HUES6 (cell line): Measurements from ENCODE around the gene ALPL.
A peak's percentile ranks its signal among the peaks of the same experiment; 100 is the strongest.
"Not testable (repeated sequence)": the region's sequence is repeated elsewhere in the genome, so short reads cannot be mapped to it uniquely, and the experiment has no call there.

ENCODE experiments used
- H3K27ac ChIP-seq: 2 replicates; pipeline ENCODE4 v1.7.0; 2013; ENCODE audit warnings: low read depth, mild to moderate bottlenecking, low read length, inconsistent platforms
- H3K27me3 ChIP-seq: 2 replicates; pipeline ENCODE4 v1.6.1; 2013; ENCODE audit warnings: low read length; ENCODE audit not compliant: control insufficient read depth, insufficient read depth
- H3K36me3 ChIP-seq: 2 replicates; pipeline ENCODE4 v1.6.1; 2013; ENCODE audit warnings: low read length; ENCODE audit not compliant: control insufficient read depth, insufficient read depth
- H3K4me1 ChIP-seq: 2 replicates; pipeline ENCODE4 v1.6.1; 2013; ENCODE audit warnings: low read length; ENCODE audit not compliant: control insufficient read depth, insufficient read depth
- H3K4me3 ChIP-seq: 2 replicates; pipeline ENCODE4 v1.5.1; 2013; ENCODE audit warnings: low read depth, low read length
- H3K9ac ChIP-seq: one replicate; pipeline ENCODE4 v1.6.1; 2013; ENCODE audit warnings: mild to moderate bottlenecking, low read length
- H3K9me3 ChIP-seq: 2 replicates; pipeline ENCODE4 v1.6.1; 2013; ENCODE audit warnings: low read depth, low read length; ENCODE audit not compliant: control insufficient read depth, insufficient read depth

ALPL gene

GRCh38 chr1:21509351-21510112 lies at the start of gene ALPL:
ALPL (plus strand) TSS chr1:21509423; CDS start chr1:21554082, 44,659 bp downstream.
- Histone ChIP-seq H3K4me3 (peak within 1 kb of the TSS; percentile 78), H3K36me3 (no peaks in the 10 kb centered on the region), H3K9me3 (no peaks in the 10 kb centered on the region), H3K27me3 (peaks cover 11% of the 10 kb centered on the region), H3K27ac (no peak within 1 kb of the TSS), H3K4me1 (peaks cover 25% of the 10 kb centered on the region), H3K9ac (peak within 1 kb of the TSS; percentile 48)

- H3K4me3 ChIP-seq, H3K27ac ChIP-seq, H3K27me3 ChIP-seq, H3K4me1 ChIP-seq, H3K36me3 ChIP-seq, H3K9ac ChIP-seq, H3K9me3 ChIP-seq: not testable (repeated sequence)
Measured at GRCh38 chr1:21465127-21465526, 44.1 kb upstream of the ALPL start.

- not testable (repeated sequence) for H3K9ac ChIP-seq, H3K27ac ChIP-seq, H3K27me3 ChIP-seq, H3K4me1 ChIP-seq, H3K9me3 ChIP-seq, H3K36me3 ChIP-seq, H3K4me3 ChIP-seq
Measured at GRCh38 chr1:21467946-21468345, 41.3 kb upstream of the ALPL start.

- Histone ChIP-seq H3K9ac (no peak overlapping the region), H3K36me3 (no peaks in the 10 kb centered on the region), H3K27me3 (no peaks in the 10 kb centered on the region), H3K4me3 (no peak overlapping the region), H3K9me3 (no peaks in the 10 kb centered on the region), H3K27ac (no peak overlapping the region), H3K4me1 (peaks cover 8% of the 10 kb centered on the region)
Measured at GRCh38 chr1:21468599-21468998, 40.6 kb upstream of the ALPL start.

- Histone ChIP-seq H3K27me3 (no peaks in the 10 kb centered on the region), H3K9ac (no peak overlapping the region), H3K36me3 (no peaks in the 10 kb centered on the region), H3K27ac (no peak overlapping the region), H3K9me3 (no peaks in the 10 kb centered on the region), H3K4me3 (no peak overlapping the region), H3K4me1 (peaks cover 8% of the 10 kb centered on the region)
Measured at GRCh38 chr1:21469581-21469980, 39.6 kb upstream of the ALPL start.

GRCh38 chr1:21472861-21473260 lies 36.4 kb upstream of the ALPL start:
- Histone ChIP-seq H3K4me3 (no peak overlapping the region), H3K9me3 (no peaks in the 10 kb centered on the region), H3K36me3 (no peaks in the 10 kb centered on the region), H3K27me3 (no peaks in the 10 kb centered on the region), H3K4me1 (peaks cover 7% of the 10 kb centered on the region), H3K27ac (no peak overlapping the region), H3K9ac (no peak overlapping the region)

- H3K9ac ChIP-seq: no peak overlapping the region
- H3K36me3 ChIP-seq: peaks cover 7% of the 10 kb centered on the region
- H3K4me1 ChIP-seq: no peaks in the 10 kb centered on the region
- H3K27me3 ChIP-seq: peaks cover 9% of the 10 kb centered on the region; the same call in 1 of the 2 replicates
- H3K27ac ChIP-seq: no peak overlapping the region
- H3K4me3 ChIP-seq: no peak overlapping the region
- no peaks in the 10 kb centered on the region for H3K9me3 ChIP-seq
Measured at GRCh38 chr1:21478356-21478755, 30.9 kb upstream of the ALPL start.

- H3K27me3 ChIP-seq, H3K4me3 ChIP-seq, H3K4me1 ChIP-seq, H3K27ac ChIP-seq, H3K9ac ChIP-seq, H3K9me3 ChIP-seq, H3K36me3 ChIP-seq: not testable (repeated sequence)
Measured at GRCh38 chr1:21483881-21484280, 25.3 kb upstream of the ALPL start.

- Histone ChIP-seq H3K9ac (no peak overlapping the region), H3K4me1 (peaks cover 8% of the 10 kb centered on the region), H3K9me3 (peaks cover 8% of the 10 kb centered on the region; the same call in 1 of the 2 replicates), H3K36me3 (no peaks in the 10 kb centered on the region), H3K4me3 (no peak overlapping the region), H3K27ac (no peak overlapping the region), H3K27me3 (no peaks in the 10 kb centered on the region)
Measured at GRCh38 chr1:21489146-21489545, 20.1 kb upstream of the ALPL start.

GRCh38 chr1:21490774-21491487 lies 18.3 kb upstream of the ALPL start:
- Histone ChIP-seq H3K9me3 (peaks cover 8% of the 10 kb centered on the region; the same call in 1 of the 2 replicates), H3K36me3 (no peaks in the 10 kb centered on the region), H3K27me3 (no peaks in the 10 kb centered on the region), H3K27ac (no peak overlapping the region), H3K9ac (no peak overlapping the region), H3K4me1 (peaks cover 8% of the 10 kb centered on the region), H3K4me3 (no peak overlapping the region)
